Gastrocnemius medialis (tissue), 4 donors: ENCODE data around the gene AFF1. TPM values are rescaled to one million over a fixed set of nuclear protein-coding genes. Genes with fewer than 3 reads are reported as not detected.

Experiments used
- ATAC-seq, 2 donors: fragments of 150-250 bp; one replicate each; pipeline ENCODE4 v1.9.1; 2016
- DNase-seq, 2 donors: peaks; one replicate each; pipeline ENCODE4 v3.0.0-alpha.2; 2019
- H3K27ac ChIP-seq, 4 donors: fragments of 200-600 bp; sonication (generic); 1 replicate in 1 of 4; 2 replicates in 3 of 4; pipeline ENCODE4 v1.5.1; 2016 to 2018; ENCODE audit warnings: mild to moderate bottlenecking in 2 of 4, moderate library complexity in 1 of 4
- H3K27me3 ChIP-seq, 3 donors: fragments of 200-600 bp; sonication (generic) in 2 of 3; 1 replicate in 1 of 3; 2 replicates in 2 of 3; pipeline versions ENCODE4 v1.5.1 to v1.6.0; 2016 to 2019; ENCODE audit warnings: mild to moderate bottlenecking in 1 of 3, moderate library complexity in 1 of 3
- H3K36me3 ChIP-seq, 2 donors: fragments of 200-600 bp; sonication (generic) in 1 of 2; one replicate each; pipeline ENCODE4 v1.5.1; 2017 to 2018
- H3K4me1 ChIP-seq, 2 donors: fragments of 200-600 bp; sonication (generic) in 1 of 2; one replicate each; pipeline ENCODE4 v1.5.1; 2016 to 2017; ENCODE audit warnings: mild to moderate bottlenecking in 2 of 2
- H3K4me3 ChIP-seq, 4 donors: fragments of 200-600 bp; sonication (generic) in 3 of 4; 1 replicate in 1 of 4; 2 replicates in 3 of 4; pipeline ENCODE4 v1.5.1; 2016 to 2019; ENCODE audit warnings: mild to moderate bottlenecking in 2 of 4
- H3K9me3 ChIP-seq, 3 donors: fragments of 200-600 bp; sonication (generic) in 2 of 3; 1 replicate in 1 of 3; 2 replicates in 2 of 3; pipeline ENCODE4 v1.5.1; 2016 to 2019
- POLR2A ChIP-seq, 2 donors: fragments of 450-650 bp; IDR thresholded peaks; one replicate each; pipeline ENCODE4 v1.6.1; 2017; ENCODE audit warnings: antibody characterized with exemption in 2 of 2, mild to moderate bottlenecking in 2 of 2, moderate library complexity in 2 of 2
- in situ Hi-C, 4 donors: fragments of 200-750 bp; cut with MboI; loops; one replicate each; pipeline versions ENCODE4 v1.15.0 to v1.8.0; 2017; ENCODE audit warnings: low sequenced_read_pairs in 4 of 4
- intact Hi-C: fragments of 100-400 bp; cut with DNase I; formaldehyde crosslinking; loops from one replicate; pipeline ENCODE4 v1.15.1; 2023; ENCODE audit warnings: low total_unique reads
- total RNA-seq, 4 donors: library from RNA; depleted of rRNA; stranded (reverse); fragments of >200 nt; gene quantifications; one replicate each; pipeline versions ENCODE4 v1.1.0 to v1.2.3, GENCODE V29; 2016
- TF ChIP-seq, protein P1 (sequence below), 5 experiments: fragments of 450-650 bp in 3 of 5; fragments of 200-600 bp in 2 of 5; sonication (generic) in 2 of 5; IDR thresholded peaks in 4 of 5; conservative IDR thresholded peaks in 1 of 5; 1 replicate in 4 of 5; 2 replicates in 1 of 5; pipeline ENCODE4 v1.5.1; 2016 to 2019; ENCODE audit warnings: antibody characterized with exemption in 5 of 5, mild to moderate bottlenecking in 3 of 5, moderate library complexity in 3 of 5

The AFF1 gene
- total RNA-seq, 4 donors from 2014 or later: 142 to 265 (median 197) TPM

DNA sequence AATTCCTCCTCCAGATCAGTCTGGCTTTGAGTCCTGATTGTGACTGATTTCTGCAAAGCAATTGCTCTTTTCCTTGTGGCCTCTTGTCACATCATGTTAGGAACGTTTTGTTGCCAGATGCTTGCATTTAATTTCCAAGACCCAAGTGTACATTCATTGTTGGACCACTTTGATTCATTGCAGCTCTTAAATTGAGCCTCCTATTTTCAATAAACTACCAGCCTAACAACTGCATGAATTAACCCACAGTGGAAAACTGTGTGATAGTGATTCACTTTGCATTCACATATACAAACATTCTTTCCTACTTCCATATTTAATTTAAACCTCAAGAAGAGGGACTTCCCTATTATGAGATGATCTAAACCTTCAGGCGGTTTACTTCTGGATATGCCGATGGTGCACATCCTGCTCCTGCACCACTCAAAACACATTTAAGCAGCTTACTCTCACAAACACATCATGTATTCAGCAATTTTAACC, 118.4 kb downstream of the AFF1 start:
- intact Hi-C loops (no loop called here), in situ Hi-C loops (no loop called here)
- Histone ChIP-seq H3K4me3 (no peak overlapping the region), H3K27me3 (no peaks in the 10 kb centered on the region), H3K36me3 (peaks cover 0 to 2% of the 10 kb centered on the region in 2 donors), H3K4me1 (peaks cover 92 to 96% of the 10 kb centered on the region in 2 donors), H3K9me3 (no peaks in the 10 kb centered on the region), H3K27ac (peak overlapping the region; percentile 79 to 92 (median 86))
- DNase-seq: no peak
- TF ChIP-seq POLR2A (IDR thresholded peaks at IDR 0.05): no peak
- TF ChIP-seq, protein P1, sequence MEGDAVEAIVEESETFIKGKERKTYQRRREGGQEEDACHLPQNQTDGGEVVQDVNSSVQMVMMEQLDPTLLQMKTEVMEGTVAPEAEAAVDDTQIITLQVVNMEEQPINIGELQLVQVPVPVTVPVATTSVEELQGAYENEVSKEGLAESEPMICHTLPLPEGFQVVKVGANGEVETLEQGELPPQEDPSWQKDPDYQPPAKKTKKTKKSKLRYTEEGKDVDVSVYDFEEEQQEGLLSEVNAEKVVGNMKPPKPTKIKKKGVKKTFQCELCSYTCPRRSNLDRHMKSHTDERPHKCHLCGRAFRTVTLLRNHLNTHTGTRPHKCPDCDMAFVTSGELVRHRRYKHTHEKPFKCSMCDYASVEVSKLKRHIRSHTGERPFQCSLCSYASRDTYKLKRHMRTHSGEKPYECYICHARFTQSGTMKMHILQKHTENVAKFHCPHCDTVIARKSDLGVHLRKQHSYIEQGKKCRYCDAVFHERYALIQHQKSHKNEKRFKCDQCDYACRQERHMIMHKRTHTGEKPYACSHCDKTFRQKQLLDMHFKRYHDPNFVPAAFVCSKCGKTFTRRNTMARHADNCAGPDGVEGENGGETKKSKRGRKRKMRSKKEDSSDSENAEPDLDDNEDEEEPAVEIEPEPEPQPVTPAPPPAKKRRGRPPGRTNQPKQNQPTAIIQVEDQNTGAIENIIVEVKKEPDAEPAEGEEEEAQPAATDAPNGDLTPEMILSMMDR (IDR thresholded peaks at IDR 0.05 in 4 of 5, conservative IDR thresholded peaks at IDR 0.05 in 1 of 5): no peak
- no peak for ATAC-seq

DNA sequence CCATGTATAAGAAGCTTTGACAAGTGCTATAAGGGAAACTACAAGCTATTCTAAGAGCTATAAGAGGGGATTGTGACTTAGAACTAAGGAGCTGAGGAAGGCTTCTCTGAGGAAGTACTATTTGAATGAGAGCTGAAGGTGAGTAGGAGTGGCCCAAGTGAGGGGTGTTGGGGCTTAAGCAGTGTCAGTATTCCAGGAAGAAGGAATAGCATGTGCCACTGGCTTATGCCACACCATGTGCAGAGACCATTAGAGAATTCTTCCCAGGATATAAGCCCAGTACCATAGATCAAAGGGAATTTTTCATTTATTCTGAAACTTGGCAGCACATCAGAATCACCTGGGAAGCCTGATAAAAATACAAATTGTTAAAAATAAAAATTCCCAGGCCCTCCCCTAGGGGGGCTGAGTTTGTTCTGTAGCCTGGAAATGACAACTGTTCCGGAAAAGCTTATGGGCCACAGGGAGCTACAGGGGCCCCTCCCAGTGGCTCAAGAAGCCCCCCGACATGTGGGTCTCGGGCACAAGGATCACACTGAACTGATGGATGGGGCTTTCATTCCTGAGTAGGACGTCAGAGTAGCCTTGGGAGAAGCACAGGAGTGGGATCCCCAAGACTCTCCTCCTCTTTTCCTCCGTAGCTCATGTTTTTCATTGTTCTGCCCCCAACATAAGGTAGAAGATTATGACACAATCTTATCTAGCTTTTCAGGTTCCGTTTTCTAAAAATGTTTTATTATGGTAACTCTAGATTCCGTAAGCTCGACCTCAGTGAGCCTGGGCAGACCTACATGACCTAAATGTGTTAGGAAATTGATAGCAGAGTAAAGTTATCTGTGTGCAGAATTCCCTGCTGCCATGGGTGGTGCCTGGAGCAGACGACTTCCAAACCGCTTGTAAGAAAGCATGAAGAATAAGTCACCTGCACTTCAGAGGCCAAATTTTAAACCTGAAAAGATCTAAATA, 119.3 kb downstream of the AFF1 start:
- DNase-seq: no peak
- H3K9me3 ChIP-seq: no peaks in the 10 kb centered on the region
- H3K4me1 ChIP-seq: peaks cover 98 to 99% of the 10 kb centered on the region in 2 donors
- in situ Hi-C loops: no loop called here
- H3K36me3 ChIP-seq: no peaks in the 10 kb centered on the region
- no peaks in the 10 kb centered on the region for H3K27me3 ChIP-seq
- peak overlapping the region; percentile 79 to 92 (median 86) for H3K27ac ChIP-seq
- intact Hi-C loops: no loop called here
- TF ChIP-seq, protein P1 (IDR thresholded peaks at IDR 0.05 in 4 of 5, conservative IDR thresholded peaks at IDR 0.05 in 1 of 5): peak in 2 of 5 experiments; percentile 27 to 46
- no peak for TF ChIP-seq POLR2A (IDR thresholded peaks at IDR 0.05)
- peak; percentile 21 to 49 for ATAC-seq
- peak overlapping the region; percentile 0 to 40 (median 17) for H3K4me3 ChIP-seq

DNA sequence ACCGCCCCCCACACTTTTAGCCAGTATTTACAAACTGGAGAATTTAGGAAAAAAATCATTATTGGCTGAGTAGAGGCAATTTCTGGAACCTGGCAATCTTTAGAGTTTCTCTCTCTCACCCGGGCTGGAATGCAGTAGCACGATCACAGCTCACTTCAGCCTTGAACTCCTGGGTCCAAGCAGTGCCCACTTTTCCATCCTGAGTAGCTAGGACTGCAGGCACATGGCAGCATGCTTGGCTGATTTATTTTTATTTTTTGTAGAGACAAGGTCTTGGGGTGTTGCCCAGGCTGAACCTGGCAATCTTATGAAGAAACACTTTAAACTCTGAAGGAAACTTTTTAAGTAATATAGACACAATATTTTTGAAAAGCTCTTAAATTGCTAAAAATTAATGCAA, 120.1 kb downstream of the AFF1 start:
- Histone ChIP-seq H3K36me3 (no peaks in the 10 kb centered on the region), H3K4me1 (peaks cover 98 to 100% of the 10 kb centered on the region in 2 donors), H3K27me3 (no peaks in the 10 kb centered on the region), H3K9me3 (no peaks in the 10 kb centered on the region), H3K27ac (peak overlapping the region; percentile 79 to 92 (median 86)), H3K4me3 (peak overlapping the region; percentile 0 to 40 (median 17))
- ATAC-seq (peak; percentile 28 to 46), DNase-seq (no peak)
- TF ChIP-seq, protein P1 (IDR thresholded peaks at IDR 0.05 in 4 of 5, conservative IDR thresholded peaks at IDR 0.05 in 1 of 5): peak in 1 of 5 experiments; percentile 8
- no peak for TF ChIP-seq POLR2A (IDR thresholded peaks at IDR 0.05)
- intact Hi-C loops (loop anchor here (5.0 kb wide), 1 partner anchor 37 kb away; no protein-coding TSS in a partner anchor), in situ Hi-C loops (no loop called here)

DNA sequence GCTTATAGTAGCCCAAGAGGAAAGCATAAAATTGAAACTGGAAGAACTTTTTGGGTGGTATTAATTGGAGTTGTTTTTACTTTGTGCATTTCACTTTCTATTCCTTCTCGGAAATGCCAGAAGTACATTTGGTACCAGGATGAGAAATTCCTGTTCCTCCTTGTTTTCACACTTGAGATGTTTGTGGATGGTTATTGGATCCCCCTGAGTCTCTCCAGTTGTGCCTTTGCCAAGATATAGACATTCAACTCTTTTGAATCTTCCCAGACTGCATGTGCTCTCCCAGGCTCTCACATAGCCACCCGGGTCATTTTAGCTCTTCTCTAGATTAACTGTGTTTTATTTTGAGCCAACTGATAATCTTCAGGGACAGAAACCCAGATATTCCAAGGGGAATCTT, 120.5 kb downstream of the AFF1 start:
- intact Hi-C loops (loop anchor here (5.0 kb wide), 1 partner anchor 37 kb away; no protein-coding TSS in a partner anchor), in situ Hi-C loops (no loop called here)
- Histone ChIP-seq H3K27me3 (no peaks in the 10 kb centered on the region), H3K4me1 (peaks cover 98 to 100% of the 10 kb centered on the region in 2 donors), H3K27ac (peak overlapping the region; percentile 79 to 92 (median 86)), H3K4me3 (peak overlapping the region; percentile 0 to 40 (median 17)), H3K9me3 (no peaks in the 10 kb centered on the region), H3K36me3 (no peaks in the 10 kb centered on the region)
- TF ChIP-seq, protein P1 (IDR thresholded peaks at IDR 0.05 in 4 of 5, conservative IDR thresholded peaks at IDR 0.05 in 1 of 5): no peak
- no peak for TF ChIP-seq POLR2A (IDR thresholded peaks at IDR 0.05)
- DNase-seq: peak in 1 of 2 donors; percentile 52
- ATAC-seq: peak; percentile 50 to 69
